Endothelial cell of umbilical vein (primary cell): ENCODE results near the gene XRCC4. TPM values are rescaled to one million over a fixed set of nuclear protein-coding genes. Genes with fewer than 3 reads are reported as not detected.

Experiments
- BruUV-seq: library from RNA; stranded (reverse); fragments of 400-500 nt; replicated peaks from 2 replicates; lab custom pipeline; 2021; lab: Mats Ljungman, UMichigan
- CTCF ChIA-PET: fragments of 300-600, 350-600 bp; sonication (Branson Sonifier 250); formaldehyde crosslinking; loops from one replicate; lab custom pipeline; 2021; ENCODE audit warnings: antibody characterized with exemption, inconsistent platforms; lab: Charles Lee
- POLR2A ChIA-PET: fragments of 300-600, 350-600 bp; sonication (Branson Sonifier 250); formaldehyde crosslinking; loops from one replicate; lab custom pipeline; 2021; ENCODE audit warnings: antibody characterized with exemption, inconsistent platforms; lab: Charles Lee
- DNase-seq: peaks from one replicate; pipeline ENCODE4 v3.0.0-alpha.2; 2011; ENCODE audit warnings: low read depth, low spot score
- FAIRE-seq: peaks from 2 replicates; lab custom pipeline; 2011; peaks lifted over from hg19 to GRCh38; lab: Jason Lieb, UNC
- H2AFZ ChIP-seq: 2 replicates; pipeline ENCODE4 v1.6.0; 2012; ENCODE audit warnings: low read depth, low read length, control low read depth, inconsistent platforms
- H3K27ac ChIP-seq: 2 replicates; pipeline ENCODE4 v1.5.1; 2011; ENCODE audit warnings: low read depth, mild to moderate bottlenecking, control low read depth, low read length, moderate library complexity; ENCODE audit not compliant: insufficient read depth
- H3K27me3 ChIP-seq, 2 experiments: 2 replicates each; pipeline versions ENCODE4 v1.6.0 to v1.6.1; 2011; ENCODE audit warnings: low read length in 2 of 2, mixed read lengths in 1 of 2; ENCODE audit not compliant: control insufficient read depth in 2 of 2, insufficient read depth in 2 of 2
- H3K36me3 ChIP-seq, 2 experiments: 2 replicates in 1 of 2; 3 replicates in 1 of 2; pipeline ENCODE4 v1.5.1; 2011; ENCODE audit warnings: low read length in 2 of 2, mild to moderate bottlenecking in 1 of 2, moderate library complexity in 1 of 2; ENCODE audit not compliant: control insufficient read depth in 2 of 2, insufficient read depth in 2 of 2; ENCODE audit errors: extremely low read depth in 1 of 2
- H3K4me1 ChIP-seq: 3 replicates; pipeline ENCODE4 v1.5.1; 2011; ENCODE audit warnings: mild to moderate bottlenecking, low read length; ENCODE audit not compliant: control insufficient read depth, insufficient read depth; ENCODE audit errors: extremely low read depth
- H3K4me2 ChIP-seq: 2 replicates; pipeline ENCODE4 v1.6.1; 2011; ENCODE audit warnings: low read length, control low read depth, mixed read lengths; ENCODE audit not compliant: insufficient read depth
- H3K4me3 ChIP-seq, 3 experiments: fragments of 200-600 bp in 1 of 3; sonication (generic), shearing (Covaris generic) in 1 of 3; replicated peaks in 1 of 3; 2 replicates each; pipeline ENCODE4 v1.5.1; 2011 to 2016; ENCODE audit warnings: control low read depth in 3 of 3, low read length in 3 of 3, mild to moderate bottlenecking in 2 of 3, inconsistent platforms in 1 of 3, low read depth in 1 of 3, moderate library complexity in 1 of 3; ENCODE audit not compliant: insufficient read depth in 1 of 3
- H3K79me2 ChIP-seq: 2 replicates; pipeline ENCODE4 v1.6.0; 2012; ENCODE audit warnings: low read length, inconsistent platforms; ENCODE audit not compliant: control insufficient read depth, insufficient read depth
- H3K9ac ChIP-seq: replicated peaks from 2 replicates; pipeline ENCODE3; 2011; ENCODE audit warnings: low read length, control low read depth; ENCODE audit not compliant: insufficient read depth; ENCODE audit errors: extremely low read depth
- H3K9me1 ChIP-seq: replicated peaks from 3 replicates; pipeline ENCODE4 v1.6.0; 2011; ENCODE audit warnings: mild to moderate bottlenecking, low read length; ENCODE audit not compliant: control insufficient read depth, insufficient read depth; ENCODE audit errors: extremely low read depth
- H3K9me3 ChIP-seq: replicated peaks from 2 replicates; pipeline ENCODE4 v1.5.1; 2012; ENCODE audit warnings: low read length, inconsistent platforms; ENCODE audit not compliant: control insufficient read depth, insufficient read depth
- H4K20me1 ChIP-seq: replicated peaks from 2 replicates; pipeline ENCODE3; 2011; ENCODE audit warnings: mild to moderate bottlenecking, low read length; ENCODE audit not compliant: control insufficient read depth, insufficient read depth; ENCODE audit errors: extremely low read depth
- EZH2 ChIP-seq: IDR thresholded peaks from 2 replicates; pipeline ENCODE4 v1.6.1; 2012; ENCODE audit warnings: borderline replicate concordance, low read depth, mild to moderate bottlenecking, moderate library complexity, low read length, inconsistent platforms; ENCODE audit not compliant: severe bottlenecking
- FOS ChIP-seq: IDR thresholded peaks from 2 replicates; pipeline ENCODE4 v1.6.1; 2011; ENCODE audit warnings: mild to moderate bottlenecking, low read length, moderate library complexity, borderline replicate concordance; ENCODE audit not compliant: insufficient read depth
- GATA2 ChIP-seq: IDR thresholded peaks from 2 replicates; pipeline ENCODE4 v1.7.0; 2011; ENCODE audit warnings: low read depth, mild to moderate bottlenecking, moderate library complexity, mixed read lengths, low read length; ENCODE audit not compliant: insufficient read length, insufficient read depth
- JUN ChIP-seq: IDR thresholded peaks from 2 replicates; pipeline ENCODE4 v1.6.1; 2011; ENCODE audit warnings: borderline replicate concordance, low read depth; ENCODE audit not compliant: insufficient read length, insufficient read depth
- MYC ChIP-seq: IDR thresholded peaks from one replicate; pipeline ENCODE4 v1.6.1; 2011; ENCODE audit warnings: mild to moderate bottlenecking, low read depth, low read length
- POLR2A ChIP-seq: IDR thresholded peaks from 2 replicates; pipeline ENCODE4 v1.6.1; 2012; ENCODE audit warnings: low read depth, mild to moderate bottlenecking, control low read depth, low read length
- POLR2AphosphoS5 ChIP-seq: IDR thresholded peaks from 2 replicates; pipeline ENCODE4 v1.6.1; 2012; ENCODE audit warnings: low read depth, mild to moderate bottlenecking, control low read depth, low read length, moderate library complexity; ENCODE audit not compliant: insufficient read depth
- dilution Hi-C: fragments of 300-500 bp; cut with MboI; formaldehyde crosslinking; loops from one replicate; pipeline ENCODE4 v1.15.0; 2019; ENCODE audit warnings: low sequenced_read_pairs; ENCODE audit not compliant: extremely low pct_ligation_motif_present
- intact Hi-C: fragments of 100-400 bp; cut with micrococcal nuclease; formaldehyde crosslinking; loops from one replicate; pipeline ENCODE4 v1.10.0; 2022
- polyA plus RNA-seq, 4 experiments: library from polyadenylated mRNA; depleted of rRNA in 3 of 4; stranded (reverse) in 3 of 4; unstranded in 1 of 4; fragments of >200 nt; gene quantifications; 2 replicates each; pipeline versions ENCODE4 v1.2.1 to v1.2.3, GENCODE V29; 2011 to 2012; ENCODE audit warnings: missing spikeins in 1 of 4
- total RNA-seq: library from RNA; stranded (reverse); gene quantifications from 2 replicates; pipeline ENCODE4 v1.2.3, GENCODE V29; 2021
- TF ChIP-seq, protein P1 (sequence below): IDR thresholded peaks from 2 replicates; pipeline ENCODE4 v1.6.1; 2011; ENCODE audit not compliant: insufficient read depth, insufficient read length
- TF ChIP-seq, protein P2 (sequence below), 2 donors: IDR thresholded peaks; 1 replicate in 1 of 2; 2 replicates in 1 of 2; pipeline ENCODE4 v1.5.1; 2011; ENCODE audit warnings: low read length in 2 of 2, mild to moderate bottlenecking in 2 of 2, moderate library complexity in 2 of 2, control low read depth in 1 of 2, inconsistent platforms in 1 of 2, low read depth in 1 of 2; ENCODE audit not compliant: insufficient read depth in 1 of 2; ENCODE audit errors: extremely low read depth in 1 of 2

XRCC4 gene
- total and polyA plus RNA-seq, 2 donors (not counting 3 experiments of a cell fraction or from before 2014, with no cell fraction given): 1.3 to 7.7 TPM

DNA sequence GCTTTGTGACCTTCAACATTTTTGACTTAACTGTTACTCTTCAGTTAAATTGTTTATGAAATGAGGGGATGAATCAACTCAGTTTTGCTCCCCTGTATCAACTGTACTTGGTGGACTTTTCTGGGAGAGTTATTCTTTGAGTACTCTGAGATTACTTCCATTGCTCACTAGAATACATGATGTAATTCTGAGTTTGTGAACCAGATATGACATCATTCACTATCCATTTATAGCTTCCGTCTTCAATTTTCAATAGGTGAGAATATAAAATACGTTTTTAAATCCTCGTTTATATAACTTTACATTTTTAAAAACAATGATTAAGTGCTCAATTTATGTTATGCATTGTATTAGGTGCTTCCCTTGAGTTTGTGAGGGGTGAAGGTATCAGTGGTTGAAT, 71.0 kb downstream of the XRCC4 start:
- FAIRE-seq (no peak), DNase-seq (no peak)
- H3K27me3 ChIP-seq: no peaks in the 10 kb centered on the region
- H3K36me3 ChIP-seq: no peaks in the 10 kb centered on the region
- dilution Hi-C loops: no loop called here
- no peaks in the 10 kb centered on the region for H3K79me2 ChIP-seq
- no peaks in the 10 kb centered on the region for H3K9me3 ChIP-seq
- no peaks in the 10 kb centered on the region for H4K20me1 ChIP-seq
- H3K27ac ChIP-seq: no peak overlapping the region
- H3K9me1 ChIP-seq: no peaks in the 10 kb centered on the region
- no TSS peak for BruUV-seq
- no peak overlapping the region for H3K9ac ChIP-seq
- no peak for TF ChIP-seq GATA2
- TF ChIP-seq, protein P1, sequence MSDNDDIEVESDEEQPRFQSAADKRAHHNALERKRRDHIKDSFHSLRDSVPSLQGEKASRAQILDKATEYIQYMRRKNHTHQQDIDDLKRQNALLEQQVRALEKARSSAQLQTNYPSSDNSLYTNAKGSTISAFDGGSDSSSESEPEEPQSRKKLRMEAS: no peak
- no peak for TF ChIP-seq MYC
- TF ChIP-seq, protein P2, sequence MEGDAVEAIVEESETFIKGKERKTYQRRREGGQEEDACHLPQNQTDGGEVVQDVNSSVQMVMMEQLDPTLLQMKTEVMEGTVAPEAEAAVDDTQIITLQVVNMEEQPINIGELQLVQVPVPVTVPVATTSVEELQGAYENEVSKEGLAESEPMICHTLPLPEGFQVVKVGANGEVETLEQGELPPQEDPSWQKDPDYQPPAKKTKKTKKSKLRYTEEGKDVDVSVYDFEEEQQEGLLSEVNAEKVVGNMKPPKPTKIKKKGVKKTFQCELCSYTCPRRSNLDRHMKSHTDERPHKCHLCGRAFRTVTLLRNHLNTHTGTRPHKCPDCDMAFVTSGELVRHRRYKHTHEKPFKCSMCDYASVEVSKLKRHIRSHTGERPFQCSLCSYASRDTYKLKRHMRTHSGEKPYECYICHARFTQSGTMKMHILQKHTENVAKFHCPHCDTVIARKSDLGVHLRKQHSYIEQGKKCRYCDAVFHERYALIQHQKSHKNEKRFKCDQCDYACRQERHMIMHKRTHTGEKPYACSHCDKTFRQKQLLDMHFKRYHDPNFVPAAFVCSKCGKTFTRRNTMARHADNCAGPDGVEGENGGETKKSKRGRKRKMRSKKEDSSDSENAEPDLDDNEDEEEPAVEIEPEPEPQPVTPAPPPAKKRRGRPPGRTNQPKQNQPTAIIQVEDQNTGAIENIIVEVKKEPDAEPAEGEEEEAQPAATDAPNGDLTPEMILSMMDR (IDR thresholded peaks at IDR 0.05; ENCODE audit: extremely low read depth in 1 of 2, insufficient read depth in 1 of 2, low read depth in 1 of 2, low read length in 2 of 2): no peak
- no peak for TF ChIP-seq POLR2AphosphoS5
- no peak for TF ChIP-seq JUN
- no peak for TF ChIP-seq FOS
- no peak for TF ChIP-seq POLR2A
- no peak for TF ChIP-seq EZH2
- intact Hi-C loops: no loop called here
- ChIA-PET CTCF (interaction anchor here (1.0 to 1.5 kb wide), 3 partner anchors 12 to 32 kb away, joined by 3 to 4 read pairs (median 3); no protein-coding TSS in a partner anchor), POLR2A (no interaction called here)
- no peaks in the 10 kb centered on the region for H3K4me1 ChIP-seq
- H2AFZ ChIP-seq: no peak overlapping the region
- H3K4me3 ChIP-seq: no peak overlapping the region
- no peak overlapping the region for H3K4me2 ChIP-seq
